ENCODE results near the gene PSMA7. TPM values are rescaled to one million over a fixed set of nuclear protein-coding genes. Genes with fewer than 3 reads are reported as not detected.

The PSMA7 gene
- total RNA-seq, 1 experiment from 2014 or later: 332 TPM

- peak overlapping the region in 1 of 3 experiments; percentile 86; a peak in 1 of 7 replicates for H3K27ac Mint-ChIP-seq
- H3K4me3 Mint-ChIP-seq: no peak overlapping the region
- Histone ChIP-seq H3K4ac (ENCODE audit: low read depth, low read length) (no peak overlapping the region), H3K79me1 (ENCODE audit: insufficient read depth, low read depth, low read length, poor library complexity, severe bottlenecking) (peaks cover 6% of the 10 kb centered on the region), H2BK15ac (ENCODE audit: low read depth, low read length) (no peak overlapping the region), H2AK5ac (ENCODE audit: insufficient read length, low read length) (no peak overlapping the region), H3K14ac (ENCODE audit: insufficient read depth, low read length) (no peak overlapping the region; the same call in 1 of the 2 replicates), H3K79me2 (ENCODE audit: insufficient read depth, low read length) (peaks cover 21% of the 10 kb centered on the region; the same call in 1 of the 2 replicates), H3K9ac (ENCODE audit: extremely low read depth, insufficient read length, low read length) (no peak overlapping the region), H3K9me3 (ENCODE audit: control insufficient read depth, low read depth, low read length) (no peaks in the 10 kb centered on the region), H4K5ac (ENCODE audit: insufficient read length, low read depth, low read length) (no peak overlapping the region), H4K8ac (replicated peaks; ENCODE audit: insufficient read length, low read depth, low read length) (no peak overlapping the region), H3K56ac (ENCODE audit: insufficient read length, low read depth, low read length) (no peak overlapping the region), H3K4me1 (ENCODE audit: insufficient read depth, low read length) (no peaks in the 10 kb centered on the region), H2BK12ac (ENCODE audit: insufficient read length, low read depth, low read length) (no peak overlapping the region), H2AFZ (ENCODE audit: low read length) (no peak overlapping the region), H4K20me1 (ENCODE audit: control insufficient read depth, insufficient read depth, insufficient read length) (no peaks in the 10 kb centered on the region), H3K27me3 (ENCODE audit: insufficient read depth, low read length) (no peaks in the 10 kb centered on the region), H3K4me2 (ENCODE audit: insufficient read depth, insufficient read length, low read length) (no peak overlapping the region), H4K91ac (ENCODE audit: insufficient read length, low read depth, low read length) (no peak overlapping the region), H2BK20ac (ENCODE audit: low read depth, low read length, poor library complexity, severe bottlenecking) (no peak overlapping the region), H2BK120ac (ENCODE audit: low read depth, low read length, poor library complexity, severe bottlenecking) (no peak overlapping the region), H3K23ac (ENCODE audit: insufficient read length, low read depth, low read length) (no peak overlapping the region), H3K23me2 (ENCODE audit: insufficient read length, low read depth, low read length, poor library complexity, severe bottlenecking) (no peaks in the 10 kb centered on the region), H3T11ph (ENCODE audit: low read length) (no peak overlapping the region), H3K27ac (ENCODE audit: insufficient read length, low read depth, low read length) (no peak overlapping the region), H2BK5ac (ENCODE audit: insufficient read length, low read length) (no peak overlapping the region), H3K18ac (ENCODE audit: insufficient read length, low read depth, low read length) (no peak overlapping the region)
- no peak for TF ChIP-seq CTCF (conservative IDR thresholded peaks at IDR 0.05)
- no peak for DNase-seq
- H3K27me3 Mint-ChIP-seq (ENCODE audit: low read depth): no peaks in the 10 kb centered on the region
- no CpG with 5 or more reads among the region's 3 CpGs for WGBS (ENCODE audit: extremely low coverage, insufficient read length, low lambda C conversion rate)
- H3K36me3 Mint-ChIP-seq (ENCODE audit: insufficient read depth in 1 of 3, low read depth in 3 of 3): peaks cover 33 to 50% (median 49%) of the 10 kb centered on the region in 3 experiments
- H3K4me1 Mint-ChIP-seq: peaks cover 25 to 29% of the 10 kb centered on the region in 2 experiments
- H3K9me3 Mint-ChIP-seq: peaks cover 6% of the 10 kb centered on the region in 2 experiments; a peak in 2 of 5 replicates
Observed at GRCh38 chr20:62156254-62156556, 13.0 kb upstream of the PSMA7 start.
